Astrocyte (in vitro differentiated cells and primary cell): Measurements from ENCODE around the gene DNAJB9. TPM values are rescaled to one million over a fixed set of nuclear protein-coding genes. Genes with fewer than 3 reads are reported as not detected.
A peak's percentile ranks its signal among the peaks of the same experiment; 100 is the strongest.

ENCODE experiments used
- DNase-seq: peaks from one replicate; pipeline ENCODE4 v3.0.0-alpha.2; 2010; ENCODE audit warnings: low read depth
- FAIRE-seq: peaks from 2 replicates; lab custom pipeline; 2011; peaks lifted over from hg19 to GRCh38; lab: Jason Lieb, UNC
- H2AFZ ChIP-seq: 2 replicates; pipeline ENCODE4 v1.6.0; 2012; ENCODE audit warnings: low read depth, low read length, inconsistent platforms
- H3K27ac ChIP-seq: 2 replicates; pipeline ENCODE4 v1.5.1; 2011; ENCODE audit warnings: low read depth, low read length, inconsistent platforms
- H3K27me3 ChIP-seq: 2 replicates; pipeline ENCODE4 v1.6.0; 2011; ENCODE audit warnings: low read length, inconsistent platforms; ENCODE audit not compliant: insufficient read depth
- H3K36me3 ChIP-seq: 2 replicates; pipeline ENCODE4 v1.5.1; 2011; ENCODE audit warnings: low read length, inconsistent platforms; ENCODE audit not compliant: insufficient read depth
- H3K4me1 ChIP-seq: 2 replicates; pipeline ENCODE4 v1.5.1; 2011; ENCODE audit warnings: low read length, inconsistent platforms; ENCODE audit not compliant: insufficient read depth
- H3K4me2 ChIP-seq: 2 replicates; pipeline ENCODE4 v1.6.0; 2012; ENCODE audit warnings: low read length, inconsistent platforms
- H3K4me3 ChIP-seq: 2 replicates; pipeline ENCODE4 v1.5.1; 2011; ENCODE audit warnings: low read depth, mild to moderate bottlenecking, low read length, inconsistent platforms; ENCODE audit not compliant: insufficient read depth
- H3K79me2 ChIP-seq: 2 replicates; pipeline ENCODE4 v1.6.0; 2012; ENCODE audit warnings: mild to moderate bottlenecking, low read length, inconsistent platforms; ENCODE audit not compliant: insufficient read depth
- H3K9ac ChIP-seq: 2 replicates; pipeline ENCODE4 v1.6.0; 2012; ENCODE audit warnings: mild to moderate bottlenecking, low read length, inconsistent platforms
- H3K9me3 ChIP-seq: 2 replicates; pipeline ENCODE4 v1.5.1; 2012; ENCODE audit warnings: low read depth, mild to moderate bottlenecking, low read length, inconsistent platforms; ENCODE audit not compliant: insufficient read depth
- H4K20me1 ChIP-seq: 2 replicates; pipeline ENCODE4 v1.6.0; 2012; ENCODE audit warnings: low read length, inconsistent platforms; ENCODE audit not compliant: insufficient read depth
- H3K27ac Mint-ChIP-seq: one replicate; pipeline ENCODE4 v1.8.0; 2021; ENCODE audit warnings: mild to moderate bottlenecking, mixed read lengths; ENCODE audit not compliant: unreplicated experiment
- H3K27me3 Mint-ChIP-seq: one replicate; pipeline ENCODE4 v1.8.0; 2021; ENCODE audit warnings: low read depth, mixed read lengths; ENCODE audit not compliant: unreplicated experiment
- H3K36me3 Mint-ChIP-seq: one replicate; pipeline ENCODE4 v1.8.0; 2021; ENCODE audit warnings: low read depth, mixed read lengths; ENCODE audit not compliant: unreplicated experiment
- H3K4me1 Mint-ChIP-seq: one replicate; pipeline ENCODE4 v1.8.0; 2021; ENCODE audit warnings: low read depth, mixed read lengths; ENCODE audit not compliant: unreplicated experiment
- H3K4me3 Mint-ChIP-seq: one replicate; pipeline ENCODE4 v1.8.0; 2021; ENCODE audit warnings: mild to moderate bottlenecking, moderate library complexity, mixed read lengths; ENCODE audit not compliant: unreplicated experiment
- H3K9me3 Mint-ChIP-seq: one replicate; pipeline ENCODE4 v1.8.0; 2021; ENCODE audit warnings: mild to moderate bottlenecking, mixed read lengths; ENCODE audit not compliant: unreplicated experiment
- EZH2 ChIP-seq: IDR thresholded peaks from 2 replicates; pipeline ENCODE4 v1.6.1; 2012; ENCODE audit warnings: mild to moderate bottlenecking, low read length, inconsistent platforms; ENCODE audit not compliant: insufficient read depth
- total RNA-seq: library from RNA; stranded (reverse); gene quantifications from 2 replicates; pipeline ENCODE4 v1.2.1, GENCODE V29; 2021
- TF ChIP-seq, protein P1 (sequence below): IDR thresholded peaks from 2 replicates; pipeline ENCODE4 v1.5.1; 2011; ENCODE audit warnings: low read depth, mild to moderate bottlenecking, inconsistent platforms, low read length, moderate library complexity; ENCODE audit not compliant: insufficient read depth

DNAJB9 gene
- total RNA-seq, 1 donor from 2014 or later: 25.2 TPM

DNA sequence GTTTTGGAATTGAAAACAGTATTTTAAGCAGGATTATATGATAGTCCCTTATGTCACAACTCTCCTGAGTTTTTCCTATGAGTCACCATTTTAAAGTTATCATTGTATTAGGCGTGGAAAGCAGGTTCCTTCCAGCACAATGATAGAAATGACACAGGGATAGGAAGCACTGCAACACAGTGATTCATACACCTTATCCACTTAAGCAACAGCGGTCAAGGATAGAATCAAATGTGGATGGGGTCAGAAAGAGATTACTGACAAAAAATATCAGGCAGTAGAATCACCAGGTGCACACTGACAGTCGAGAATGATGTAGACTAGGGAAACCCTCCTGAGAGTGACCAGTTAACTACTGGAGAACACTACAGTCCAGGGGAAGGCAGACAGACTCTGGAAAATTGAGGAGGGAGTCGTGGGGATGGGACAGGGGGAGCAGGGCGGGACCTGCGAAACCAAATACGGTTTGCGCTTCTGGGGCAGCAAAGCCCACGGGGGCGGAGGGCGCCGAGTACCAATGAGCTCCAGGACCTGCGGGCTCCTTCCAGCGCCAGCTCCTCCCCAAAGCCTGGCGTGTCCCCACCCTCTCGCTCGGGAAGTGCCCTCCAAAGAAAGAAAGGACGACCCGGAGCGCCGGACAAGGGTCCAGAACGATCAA is 44.2 kb upstream of the DNAJB9 start:
- H3K79me2 ChIP-seq: peaks cover 44% of the 10 kb centered on the region
- no peaks in the 10 kb centered on the region for H3K9me3 Mint-ChIP-seq
- H3K27me3 ChIP-seq: no peaks in the 10 kb centered on the region
- H2AFZ ChIP-seq: peak overlapping the region; percentile 89
- peak overlapping the region; percentile 97 for H3K27ac Mint-ChIP-seq
- H3K4me3 ChIP-seq: peak overlapping the region; percentile 91
- peak overlapping the region; percentile 92 for H3K9ac ChIP-seq
- DNase-seq: peak; percentile 77
- H3K36me3 ChIP-seq: no peaks in the 10 kb centered on the region
- no peaks in the 10 kb centered on the region for H3K9me3 ChIP-seq
- peaks cover 10% of the 10 kb centered on the region for H3K4me1 ChIP-seq
- H4K20me1 ChIP-seq: peaks cover 23% of the 10 kb centered on the region
- H3K4me1 Mint-ChIP-seq: peaks cover 20% of the 10 kb centered on the region
- H3K27me3 Mint-ChIP-seq: no peaks in the 10 kb centered on the region
- no peak for TF ChIP-seq EZH2
- TF ChIP-seq, protein P1, sequence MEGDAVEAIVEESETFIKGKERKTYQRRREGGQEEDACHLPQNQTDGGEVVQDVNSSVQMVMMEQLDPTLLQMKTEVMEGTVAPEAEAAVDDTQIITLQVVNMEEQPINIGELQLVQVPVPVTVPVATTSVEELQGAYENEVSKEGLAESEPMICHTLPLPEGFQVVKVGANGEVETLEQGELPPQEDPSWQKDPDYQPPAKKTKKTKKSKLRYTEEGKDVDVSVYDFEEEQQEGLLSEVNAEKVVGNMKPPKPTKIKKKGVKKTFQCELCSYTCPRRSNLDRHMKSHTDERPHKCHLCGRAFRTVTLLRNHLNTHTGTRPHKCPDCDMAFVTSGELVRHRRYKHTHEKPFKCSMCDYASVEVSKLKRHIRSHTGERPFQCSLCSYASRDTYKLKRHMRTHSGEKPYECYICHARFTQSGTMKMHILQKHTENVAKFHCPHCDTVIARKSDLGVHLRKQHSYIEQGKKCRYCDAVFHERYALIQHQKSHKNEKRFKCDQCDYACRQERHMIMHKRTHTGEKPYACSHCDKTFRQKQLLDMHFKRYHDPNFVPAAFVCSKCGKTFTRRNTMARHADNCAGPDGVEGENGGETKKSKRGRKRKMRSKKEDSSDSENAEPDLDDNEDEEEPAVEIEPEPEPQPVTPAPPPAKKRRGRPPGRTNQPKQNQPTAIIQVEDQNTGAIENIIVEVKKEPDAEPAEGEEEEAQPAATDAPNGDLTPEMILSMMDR: no peak
- no peak for FAIRE-seq
- peak overlapping the region; percentile 89 for H3K4me2 ChIP-seq
- H3K27ac ChIP-seq: peak overlapping the region; percentile 95
- H3K36me3 Mint-ChIP-seq: peaks cover 2% of the 10 kb centered on the region
- peak overlapping the region; percentile 98 for H3K4me3 Mint-ChIP-seq

DNA sequence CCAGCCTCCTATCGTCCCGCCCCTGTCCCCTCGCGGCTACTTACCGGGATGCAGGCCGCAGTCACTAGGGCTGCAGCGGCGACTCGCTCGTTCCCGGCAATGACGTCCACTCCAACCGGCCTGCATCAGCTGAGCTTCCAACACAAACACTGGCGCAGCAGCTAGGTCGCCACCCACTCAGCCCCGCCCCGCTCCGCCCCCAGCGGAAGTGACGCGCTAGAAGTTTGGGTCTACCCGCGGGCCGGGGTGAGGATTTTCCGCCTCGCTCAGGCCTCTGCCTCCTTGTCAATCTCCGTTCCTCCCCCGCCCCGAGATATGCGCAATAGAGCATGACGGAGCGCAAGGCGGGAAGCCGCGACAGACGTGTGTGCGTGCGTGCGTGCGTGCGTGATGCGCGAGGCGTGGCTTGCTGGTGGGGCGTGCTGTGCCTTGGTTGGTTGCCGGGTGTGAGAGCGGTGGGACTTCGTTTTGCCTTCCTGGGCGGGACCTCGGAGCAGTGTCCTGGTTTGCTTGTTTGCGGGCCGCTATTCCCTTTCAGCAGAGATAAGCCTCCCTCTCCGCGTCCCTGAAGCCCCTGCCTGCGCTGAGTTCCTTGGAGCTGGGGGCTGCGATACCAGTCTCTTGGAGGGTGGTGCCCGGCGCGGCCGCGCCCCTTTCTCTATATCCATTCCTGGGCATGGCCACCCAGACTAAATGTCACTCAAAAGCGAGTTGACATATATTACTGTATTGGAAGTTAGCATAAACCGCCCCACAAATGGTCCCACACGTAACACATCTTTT is 43.5 kb upstream of the DNAJB9 start, which contains the start of gene PNPLA8:
Gene PNPLA8 (minus strand): TSS at position 151 of the 783 bp plus-strand sequence. CDS start 10,644 bp downstream, outside the sequence.
- Histone ChIP-seq H3K4me2 (peak within 1 kb of the TSS; percentile 89), H3K4me3 (peak within 1 kb of the TSS; percentile 91), H4K20me1 (peaks cover 19% of the 10 kb centered on the region), H3K27me3 (no peaks in the 10 kb centered on the region), H2AFZ (peak within 1 kb of the TSS; percentile 89), H3K79me2 (peaks cover 39% of the 10 kb centered on the region), H3K9me3 (no peaks in the 10 kb centered on the region), H3K36me3 (no peaks in the 10 kb centered on the region), H3K27ac (peak within 1 kb of the TSS; percentile 95), H3K9ac (peak within 1 kb of the TSS; percentile 92), H3K4me1 (peaks cover 10% of the 10 kb centered on the region)
- Mint-ChIP-seq H3K4me1 (peaks cover 20% of the 10 kb centered on the region), H3K36me3 (peaks cover 2% of the 10 kb centered on the region), H3K27me3 (no peaks in the 10 kb centered on the region), H3K27ac (peak within 1 kb of the TSS; percentile 97), H3K9me3 (no peaks in the 10 kb centered on the region), H3K4me3 (peak within 1 kb of the TSS; percentile 98)
- no peak for TF ChIP-seq EZH2
- TF ChIP-seq, protein P1: no peak
- DNase-seq: peak; percentile 99
- FAIRE-seq: no peak
